Vagina (tissue), 2 donors: Measurements from ENCODE around the gene CYP3A7. TPM values are rescaled to one million over a fixed set of nuclear protein-coding genes. Genes with fewer than 3 reads are reported as not detected.
"Not testable (repeated sequence)": the region's sequence is repeated elsewhere in the genome, so short reads cannot be mapped to it uniquely, and the experiment has no call there.

ENCODE experiments used
- DNase-seq, 2 donors: peaks; one replicate each; pipeline ENCODE4 v3.0.0-alpha.2; 2017; ENCODE audit errors: extremely low spot score in 2 of 2
- H3K27ac ChIP-seq: fragments of 200-600 bp; sonication (generic); one replicate; pipeline ENCODE4 v1.5.1; 2019
- H3K27me3 ChIP-seq: fragments of 200-600 bp; sonication (generic); one replicate; pipeline ENCODE4 v1.5.1; 2019
- H3K36me3 ChIP-seq, 2 donors: fragments of 200-600 bp; sonication (generic); one replicate each; pipeline ENCODE4 v1.5.1; 2017 to 2019
- H3K4me1 ChIP-seq: fragments of 200-600 bp; sonication (generic); one replicate; pipeline ENCODE4 v1.5.1; 2019
- H3K4me3 ChIP-seq, 2 donors: fragments of 200-600 bp; sonication (generic); 1 replicate in 1 of 2; 2 replicates in 1 of 2; pipeline ENCODE4 v1.5.1; 2016 to 2019
- H3K9me3 ChIP-seq: fragments of 200-600 bp; sonication (generic); one replicate; pipeline ENCODE4 v1.5.1; 2019
- CTCF ChIP-seq, 3 experiments: fragments of 450-650 bp in 2 of 3; fragments of 200-600 bp in 1 of 3; sonication (generic) in 1 of 3; IDR thresholded peaks; one replicate each; pipeline ENCODE4 v1.5.1; 2017 to 2019; ENCODE audit warnings: antibody characterized with exemption in 3 of 3, mild to moderate bottlenecking in 2 of 3, moderate library complexity in 2 of 3
- POLR2A ChIP-seq, 2 donors: fragments of 450-650 bp; IDR thresholded peaks; one replicate each; pipeline ENCODE4 v1.6.1; 2017; ENCODE audit warnings: antibody characterized with exemption in 2 of 2, mild to moderate bottlenecking in 2 of 2, moderate library complexity in 2 of 2
- POLR2AphosphoS5 ChIP-seq, 2 donors: sonication (generic); formaldehyde crosslinking; IDR thresholded peaks; one replicate each; pipeline ENCODE4 v1.9.0; 2017; ENCODE audit warnings: antibody characterized with exemption in 2 of 2, mild to moderate bottlenecking in 2 of 2, low read depth in 1 of 2; ENCODE audit not compliant: insufficient read depth in 1 of 2
- intact Hi-C: fragments of 100-400 bp; cut with DNase I; formaldehyde crosslinking; loops from one replicate; pipeline ENCODE4 v1.15.1; 2023
- total RNA-seq: library from RNA; depleted of rRNA; stranded (reverse); fragments of >200 nt; gene quantifications from one replicate; pipeline ENCODE4 v1.2.3, GENCODE V29; 2016

CYP3A7 gene
- total RNA-seq, 1 donor from 2014 or later: not detected

GRCh38 chr7:99748846-99749579 lies 14.0 kb upstream of the CYP3A7 start:
- H3K9me3 ChIP-seq: no peaks in the 10 kb centered on the region
- intact Hi-C loops: no loop called here
- TF ChIP-seq CTCF (IDR thresholded peaks at IDR 0.05) (no peak), POLR2AphosphoS5 (IDR thresholded peaks at IDR 0.05; ENCODE audit: insufficient read depth in 1 of 2, low read depth in 1 of 2) (no peak), POLR2A (IDR thresholded peaks at IDR 0.05) (no peak)
- H3K4me3 ChIP-seq: no peak overlapping the region
- no peak overlapping the region for H3K27ac ChIP-seq
- H3K4me1 ChIP-seq: no peaks in the 10 kb centered on the region
- H3K27me3 ChIP-seq: no peaks in the 10 kb centered on the region
- no peaks in the 10 kb centered on the region for H3K36me3 ChIP-seq
- no peak for DNase-seq

GRCh38 chr7:99746915-99747314 lies 11.9 kb upstream of the CYP3A7 start:
- intact Hi-C loops, H3K36me3 ChIP-seq, H3K4me3 ChIP-seq, H3K4me1 ChIP-seq, H3K9me3 ChIP-seq, H3K27ac ChIP-seq, H3K27me3 ChIP-seq, DNase-seq: not testable (repeated sequence)

GRCh38 chr7:99745395-99745794 lies 10.4 kb upstream of the CYP3A7 start:
- H3K4me1 ChIP-seq, H3K9me3 ChIP-seq, H3K36me3 ChIP-seq, H3K27me3 ChIP-seq, H3K27ac ChIP-seq, DNase-seq, intact Hi-C loops, H3K4me3 ChIP-seq: not testable (repeated sequence)

- Histone ChIP-seq H3K4me3 (no peak overlapping the region), H3K36me3 (no peaks in the 10 kb centered on the region), H3K4me1 (no peaks in the 10 kb centered on the region), H3K27ac (no peak overlapping the region), H3K27me3 (no peaks in the 10 kb centered on the region), H3K9me3 (no peaks in the 10 kb centered on the region)
- DNase-seq: no peak
- TF ChIP-seq POLR2A (IDR thresholded peaks at IDR 0.05) (no peak), CTCF (IDR thresholded peaks at IDR 0.05) (no peak), POLR2AphosphoS5 (IDR thresholded peaks at IDR 0.05; ENCODE audit: insufficient read depth in 1 of 2, low read depth in 1 of 2) (no peak)
- intact Hi-C loops: no loop called here
These were observed 7.9 kb upstream of the CYP3A7 start for GRCh38 chr7:99742737-99743394.

- H3K27ac ChIP-seq: no peak overlapping the region
- peaks cover 5% of the 10 kb centered on the region for H3K4me1 ChIP-seq
- H3K36me3 ChIP-seq: no peaks in the 10 kb centered on the region
- TF ChIP-seq POLR2A (IDR thresholded peaks at IDR 0.05): no peak
- no peaks in the 10 kb centered on the region for H3K9me3 ChIP-seq
- H3K4me3 ChIP-seq: no peak overlapping the region
- no peaks in the 10 kb centered on the region for H3K27me3 ChIP-seq
- intact Hi-C loops: no loop called here
- no peak for DNase-seq
These were observed 6.4 kb upstream of the CYP3A7 start for GRCh38 chr7:99741441-99741795.

- no peak overlapping the region for H3K4me3 ChIP-seq
- intact Hi-C loops: no loop called here
These were observed 5.8 kb upstream of the CYP3A7 start for GRCh38 chr7:99740573-99741440.

More at GRCh38 chr7:99740573-99741440, 5.8 kb upstream of the CYP3A7 start:
- peaks cover 5% of the 10 kb centered on the region for H3K4me1 ChIP-seq
- no peaks in the 10 kb centered on the region for H3K9me3 ChIP-seq
- DNase-seq: peak in 1 of 2 donors; percentile 37
- H3K27ac ChIP-seq: no peak overlapping the region
- H3K36me3 ChIP-seq: no peaks in the 10 kb centered on the region
- H3K27me3 ChIP-seq: no peaks in the 10 kb centered on the region
- TF ChIP-seq POLR2AphosphoS5 (IDR thresholded peaks at IDR 0.05; ENCODE audit: insufficient read depth in 1 of 2, low read depth in 1 of 2) (no peak), CTCF (IDR thresholded peaks at IDR 0.05) (no peak), POLR2A (IDR thresholded peaks at IDR 0.05) (no peak)
